Kidney (tissue), 14 donors: ENCODE data around the gene LSMEM2. TPM values are rescaled to one million over a fixed set of nuclear protein-coding genes. Genes with fewer than 3 reads are reported as not detected.

Experiments used
- DNase-seq, 5 donors: peaks; one replicate each; pipeline ENCODE4 v3.0.0-alpha.2; 2013 to 2020
- FAIRE-seq: peaks from 2 replicates; lab custom pipeline; 2012; peaks lifted over from hg19 to GRCh38; lab: Jason Lieb, UNC
- H3K27ac ChIP-seq, 2 donors: one replicate each; pipeline ENCODE4 v1.7.0; 2013; ENCODE audit warnings: low read depth in 2 of 2, low read length in 2 of 2, inconsistent platforms in 1 of 2
- H3K27me3 ChIP-seq: one replicate; pipeline ENCODE4 v1.7.1; 2013; ENCODE audit warnings: low read length, inconsistent platforms; ENCODE audit not compliant: control insufficient read depth, insufficient read depth
- H3K36me3 ChIP-seq, 3 donors: one replicate each; pipeline versions ENCODE4 v1.7.0 to v1.7.1; 2013; ENCODE audit warnings: low read length in 3 of 3, control low read depth in 1 of 3, inconsistent platforms in 1 of 3; ENCODE audit not compliant: insufficient read depth in 3 of 3, control insufficient read depth in 2 of 3
- H3K4me1 ChIP-seq, 3 donors: one replicate each; pipeline versions ENCODE4 v1.7.0 to v1.7.1; 2013; ENCODE audit warnings: low read length in 3 of 3, inconsistent platforms in 1 of 3, low read depth in 1 of 3; ENCODE audit not compliant: control insufficient read depth in 2 of 3, insufficient read depth in 2 of 3
- H3K4me3 ChIP-seq, 3 donors: one replicate each; pipeline versions ENCODE4 v1.7.0 to v1.8.1; 2013; ENCODE audit warnings: low read length in 3 of 3, control low read depth in 1 of 3, inconsistent platforms in 1 of 3
- H3K9ac ChIP-seq, 3 donors: one replicate each; pipeline versions ENCODE4 v1.7.0 to v1.7.1; 2013; ENCODE audit warnings: low read length in 3 of 3, control low read depth in 1 of 3, inconsistent platforms in 1 of 3
- H3K9me3 ChIP-seq, 3 donors: one replicate each; pipeline versions ENCODE4 v1.7.0 to v1.7.1; 2013; ENCODE audit warnings: low read length in 3 of 3, control low read depth in 1 of 3, inconsistent platforms in 1 of 3; ENCODE audit not compliant: control insufficient read depth in 2 of 3, insufficient read depth in 1 of 3
- intact Hi-C: fragments of 100-400 bp; cut with DNase I; formaldehyde crosslinking; loops from one replicate; pipeline ENCODE4 v1.11.1; 2022
- polyA plus RNA-seq: library from polyadenylated mRNA; stranded (reverse); fragments of 350-450 nt; fragmentation: Illumina TruSeq; extraction: RNeasy Lipid Tissue Mini Kit (QIAGEN cat#74804); gene quantifications from one replicate; pipeline ENCODE4 v1.2.3, GENCODE V29; 2014; ENCODE audit warnings: low read depth, low replicate concordance; ENCODE audit not compliant: insufficient read depth
- total RNA-seq: library from RNA; stranded (reverse); fragmentation: NEBNext Ultra II Directional; extraction: Animal tissue kit (Norgen Biotek cat#: 25700); gene quantifications from one replicate; pipeline ENCODE4 v1.2.1, GENCODE V29; 2021
- TF ChIP-seq, protein P1 (sequence below): IDR thresholded peaks from 3 replicates; pipeline ENCODE4 v1.5.1; 2012; ENCODE audit warnings: mild to moderate bottlenecking, moderate library complexity, borderline replicate concordance; ENCODE audit not compliant: insufficient read depth; ENCODE audit errors: extremely low read depth
- donor health status: control.
- donor health status: control.
- donor health status: control.
- donor health status: control.
- donor health status: control.
- donor health status: DM: yes; HTN: yes; CAD: no.
- donor health status: Normal renal cell carcinoma (clear cell type).

The LSMEM2 gene
- total and polyA plus RNA-seq, 2 donors from 2014 or later, result 0.22 to 0.62 TPM

DNA sequence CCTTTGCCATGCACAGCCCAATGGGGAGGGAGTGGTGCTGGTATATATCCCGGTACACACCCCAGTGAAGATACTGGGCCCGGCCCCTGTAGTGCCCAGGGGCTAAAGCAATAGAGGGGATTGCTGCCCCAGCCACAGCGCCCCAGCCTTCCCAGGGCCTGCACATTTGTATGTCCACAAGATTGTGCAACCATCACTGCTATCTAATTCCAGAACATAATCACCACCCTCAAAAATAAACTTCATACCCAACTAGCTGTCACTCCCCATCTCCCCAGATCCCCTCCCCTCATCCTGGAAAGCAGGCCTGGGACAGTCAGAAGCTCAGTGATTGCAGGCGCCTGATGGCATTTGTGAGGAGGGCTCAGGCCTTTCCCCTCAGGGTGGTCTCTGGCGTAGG lies 29.4 kb upstream of the LSMEM2 start:
- Histone ChIP-seq H3K27ac (no peak overlapping the region), H3K4me1 (peaks cover 0 to 62% (median 15%) of the 10 kb centered on the region in 3 donors), H3K4me3 (no peak overlapping the region), H3K27me3 (no peaks in the 10 kb centered on the region), H3K9me3 (no peaks in the 10 kb centered on the region), H3K9ac (no peak overlapping the region), H3K36me3 (peaks cover under 1 to 16% (median 8%) of the 10 kb centered on the region in 3 donors)
- intact Hi-C loops, result no loop called here
- TF ChIP-seq, protein P1, sequence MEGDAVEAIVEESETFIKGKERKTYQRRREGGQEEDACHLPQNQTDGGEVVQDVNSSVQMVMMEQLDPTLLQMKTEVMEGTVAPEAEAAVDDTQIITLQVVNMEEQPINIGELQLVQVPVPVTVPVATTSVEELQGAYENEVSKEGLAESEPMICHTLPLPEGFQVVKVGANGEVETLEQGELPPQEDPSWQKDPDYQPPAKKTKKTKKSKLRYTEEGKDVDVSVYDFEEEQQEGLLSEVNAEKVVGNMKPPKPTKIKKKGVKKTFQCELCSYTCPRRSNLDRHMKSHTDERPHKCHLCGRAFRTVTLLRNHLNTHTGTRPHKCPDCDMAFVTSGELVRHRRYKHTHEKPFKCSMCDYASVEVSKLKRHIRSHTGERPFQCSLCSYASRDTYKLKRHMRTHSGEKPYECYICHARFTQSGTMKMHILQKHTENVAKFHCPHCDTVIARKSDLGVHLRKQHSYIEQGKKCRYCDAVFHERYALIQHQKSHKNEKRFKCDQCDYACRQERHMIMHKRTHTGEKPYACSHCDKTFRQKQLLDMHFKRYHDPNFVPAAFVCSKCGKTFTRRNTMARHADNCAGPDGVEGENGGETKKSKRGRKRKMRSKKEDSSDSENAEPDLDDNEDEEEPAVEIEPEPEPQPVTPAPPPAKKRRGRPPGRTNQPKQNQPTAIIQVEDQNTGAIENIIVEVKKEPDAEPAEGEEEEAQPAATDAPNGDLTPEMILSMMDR, result no peak
- FAIRE-seq (no peak), DNase-seq (no peak)

DNA sequence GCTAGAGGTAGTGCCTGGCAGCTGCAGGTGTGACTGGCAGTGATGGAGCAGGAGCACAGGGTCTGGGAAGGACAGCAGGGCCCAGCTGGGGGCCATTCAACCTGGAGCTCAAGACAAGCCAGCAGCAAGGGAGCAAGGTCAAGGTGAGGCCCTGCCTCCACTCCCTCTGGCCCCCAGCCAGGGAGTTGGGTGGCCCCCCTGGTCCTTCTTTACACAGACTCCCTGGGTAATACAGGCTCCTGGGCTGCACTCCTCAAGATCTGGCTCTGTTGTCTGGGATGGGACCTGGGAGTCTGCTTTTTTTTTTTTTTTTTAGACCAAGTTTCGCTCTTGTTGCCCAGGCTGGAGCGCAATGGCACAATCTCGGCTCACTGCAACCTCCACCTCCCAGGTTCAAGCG lies 28.4 kb upstream of the LSMEM2 start:
- TF ChIP-seq, protein P1, result no peak
- H3K4me3 ChIP-seq, result no peak overlapping the region
- intact Hi-C loops, result no loop called here
- H3K27me3 ChIP-seq, result no peaks in the 10 kb centered on the region
- DNase-seq, result no peak
- no peaks in the 10 kb centered on the region for H3K9me3 ChIP-seq
- H3K27ac ChIP-seq, result no peak overlapping the region
- H3K36me3 ChIP-seq, result peaks cover 0 to 17% (median 11%) of the 10 kb centered on the region in 3 donors
- H3K9ac ChIP-seq, result no peak overlapping the region
- FAIRE-seq, result no peak
- H3K4me1 ChIP-seq, result peaks cover 0 to 58% (median 15%) of the 10 kb centered on the region in 3 donors

DNA sequence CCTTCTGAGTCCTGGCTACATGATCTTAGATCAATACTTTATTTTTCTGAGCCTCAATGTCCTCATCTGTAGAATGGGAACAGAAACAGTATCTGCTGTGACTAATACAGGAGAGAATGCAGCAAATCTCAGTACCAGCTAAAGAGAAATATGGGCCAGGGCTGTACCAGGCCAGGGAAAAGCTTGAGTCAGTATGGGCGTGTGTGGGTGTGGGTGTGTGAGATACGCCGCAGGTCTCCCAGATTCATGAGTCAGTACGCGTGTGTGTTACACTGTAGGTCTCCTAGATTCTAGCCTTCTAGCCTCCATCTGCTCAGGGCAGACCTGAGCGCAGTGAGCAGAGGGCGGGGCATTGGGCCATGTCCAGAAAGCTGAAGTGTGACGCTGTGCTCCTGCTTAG lies 27.7 kb upstream of the LSMEM2 start:
- DNase-seq (no peak), FAIRE-seq (no peak)
- Histone ChIP-seq H3K9ac (peak overlapping the region in 1 of 3 donors; percentile 26), H3K4me3 (no peak overlapping the region), H3K9me3 (no peaks in the 10 kb centered on the region), H3K27ac (peak overlapping the region in 1 of 2 donors; percentile 4), H3K4me1 (peaks cover 0 to 52% (median 12%) of the 10 kb centered on the region in 3 donors), H3K27me3 (no peaks in the 10 kb centered on the region), H3K36me3 (peaks cover 0 to 17% (median 12%) of the 10 kb centered on the region in 3 donors)
- intact Hi-C loops, result no loop called here
- TF ChIP-seq, protein P1, result no peak
